ENCODE data around the gene MAGEA2B. TPM values are rescaled to one million over a fixed set of nuclear protein-coding genes. Genes with fewer than 3 reads are reported as not detected.
"Not testable (repeated sequence)": the region's sequence is repeated elsewhere in the genome, so short reads cannot be mapped to it uniquely, and the experiment has no call there.

MAGEA2B gene
- total RNA-seq, 1 experiment from 2014 or later = not detected

- H3K27me3 ChIP-seq (ENCODE audit: control insufficient read depth, insufficient read depth, low read length); H3K4me3 ChIP-seq (ENCODE audit: low read depth in 2 of 2, low read length in 2 of 2); BruUV-seq (replicated peaks); H3K36me3 ChIP-seq (ENCODE audit: control insufficient read depth, insufficient read depth, low read length); CTCF ChIA-PET; POLR2A ChIA-PET; H3K27ac ChIP-seq (ENCODE audit: low read length); ATAC-seq; DNase-seq (ENCODE audit: low read depth, low spot score); intact Hi-C loops (cut with micrococcal nuclease; ENCODE audit: unreplicated experiment); in situ Hi-C loops (cut with HindIII; ENCODE audit: low pct_unique_long_range_greater_than_20kb, low sequenced_read_pairs); H3K4me1 ChIP-seq (ENCODE audit: control insufficient read depth, insufficient read depth, low read length); H3K9me3 ChIP-seq (ENCODE audit: control insufficient read depth, insufficient read depth, low read depth, low read length): not testable (repeated sequence)
These were observed 45.1 kb downstream of the MAGEA2B start for GRCh38 chrX:152759544-152759943.

GRCh38 chrX:152761582-152761981, 47.2 kb downstream of the MAGEA2B start:
- H3K9me3 ChIP-seq (ENCODE audit: control insufficient read depth, insufficient read depth, low read depth, low read length); ATAC-seq; BruUV-seq (replicated peaks); POLR2A ChIA-PET; H3K4me3 ChIP-seq (ENCODE audit: low read depth in 2 of 2, low read length in 2 of 2); DNase-seq (ENCODE audit: low read depth, low spot score); H3K27me3 ChIP-seq (ENCODE audit: control insufficient read depth, insufficient read depth, low read length); intact Hi-C loops (cut with micrococcal nuclease; ENCODE audit: unreplicated experiment); H3K4me1 ChIP-seq (ENCODE audit: control insufficient read depth, insufficient read depth, low read length); H3K36me3 ChIP-seq (ENCODE audit: control insufficient read depth, insufficient read depth, low read length); in situ Hi-C loops (cut with HindIII; ENCODE audit: low pct_unique_long_range_greater_than_20kb, low sequenced_read_pairs); CTCF ChIA-PET; H3K27ac ChIP-seq (ENCODE audit: low read length): not testable (repeated sequence)

GRCh38 chrX:152766562-152766961, 52.1 kb downstream of the MAGEA2B start:
- BruUV-seq (replicated peaks); H3K4me1 ChIP-seq (ENCODE audit: control insufficient read depth, insufficient read depth, low read length); H3K4me3 ChIP-seq (ENCODE audit: low read depth in 2 of 2, low read length in 2 of 2); intact Hi-C loops (cut with micrococcal nuclease; ENCODE audit: unreplicated experiment); H3K27me3 ChIP-seq (ENCODE audit: control insufficient read depth, insufficient read depth, low read length); in situ Hi-C loops (cut with HindIII; ENCODE audit: low pct_unique_long_range_greater_than_20kb, low sequenced_read_pairs); DNase-seq (ENCODE audit: low read depth, low spot score); H3K27ac ChIP-seq (ENCODE audit: low read length); H3K36me3 ChIP-seq (ENCODE audit: control insufficient read depth, insufficient read depth, low read length); CTCF ChIA-PET; POLR2A ChIA-PET; H3K9me3 ChIP-seq (ENCODE audit: control insufficient read depth, insufficient read depth, low read depth, low read length); ATAC-seq: not testable (repeated sequence)

Other genes with a start within 250 kb of the MAGEA2B start
- 0.03 TPM for gene GABRQ, start 76.7 kb upstream of the MAGEA2B start, total RNA-seq (2021; ENCODE audit: unreplicated experiment)
- gene MAGEA3, start 15.8 kb upstream of the MAGEA2B start, total RNA-seq (2021; ENCODE audit: unreplicated experiment) = 0.21 TPM
- not detected for gene CSAG2, start 5.4 kb upstream of the MAGEA2B start, total RNA-seq (2021; ENCODE audit: unreplicated experiment)
- not detected for gene CSAG1, start 19.1 kb downstream of the MAGEA2B start, total RNA-seq (2021; ENCODE audit: unreplicated experiment)
- gene MAGEA12, start 19.1 kb downstream of the MAGEA2B start, total RNA-seq (2021; ENCODE audit: unreplicated experiment) = not detected
- gene MAGEA2, start 39.2 kb downstream of the MAGEA2B start, total RNA-seq (2021; ENCODE audit: unreplicated experiment) = 0.28 TPM
- gene CSAG3, start 44.6 kb downstream of the MAGEA2B start, total RNA-seq (2021; ENCODE audit: unreplicated experiment) = 0.26 TPM
- 0.57 TPM for gene MAGEA6, start 55.1 kb downstream of the MAGEA2B start, total RNA-seq (2021; ENCODE audit: unreplicated experiment)
- 63.3 TPM for gene CETN2, start 116.1 kb downstream of the MAGEA2B start, total RNA-seq (2021; ENCODE audit: unreplicated experiment)
- 75.0 TPM for gene NSDHL, start 116.4 kb downstream of the MAGEA2B start, total RNA-seq (2021; ENCODE audit: unreplicated experiment)
- gene ZNF185, start 183.4 kb downstream of the MAGEA2B start, total RNA-seq (2021; ENCODE audit: unreplicated experiment) = 5.4 TPM

Data from Panc1 (cell line).